B cell (primary cell): ENCODE data around the gene RIPOR2.

Experiments
- EZH2 ChIP-seq: IDR thresholded peaks from 2 replicates; pipeline ENCODE4 v1.6.1; 2012; ENCODE audit warnings: borderline replicate concordance, low read depth, mild to moderate bottlenecking, moderate library complexity, low read length; ENCODE audit not compliant: insufficient read depth, poor library complexity, severe bottlenecking
- TF ChIP-seq, protein P1 (sequence below): fragments of 200-600 bp; IDR thresholded peaks from one replicate; pipeline ENCODE4 v1.8.0; 2022; ENCODE audit warnings: antibody characterized with exemption, mild to moderate bottlenecking

DNA sequence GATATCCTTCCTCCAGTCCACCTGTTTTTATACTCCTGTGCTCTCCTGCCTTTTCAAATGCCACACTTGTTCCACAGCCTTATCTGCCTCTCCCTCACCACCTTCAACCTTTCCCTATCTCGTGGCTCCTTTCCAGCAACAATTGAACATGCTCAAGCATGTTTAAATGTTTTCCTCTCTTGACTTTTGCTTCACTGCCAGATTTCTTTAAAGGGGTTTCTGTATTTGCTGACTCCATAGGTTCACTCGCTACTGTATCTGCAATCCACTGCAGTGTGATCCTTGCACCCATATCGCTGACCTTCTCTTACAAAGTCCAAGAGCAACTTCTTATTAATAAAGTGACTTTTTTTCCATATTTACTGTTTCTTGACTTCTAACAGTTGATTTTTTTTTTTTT is 172.2 kb downstream of the RIPOR2 start:
- TF ChIP-seq, protein P1, sequence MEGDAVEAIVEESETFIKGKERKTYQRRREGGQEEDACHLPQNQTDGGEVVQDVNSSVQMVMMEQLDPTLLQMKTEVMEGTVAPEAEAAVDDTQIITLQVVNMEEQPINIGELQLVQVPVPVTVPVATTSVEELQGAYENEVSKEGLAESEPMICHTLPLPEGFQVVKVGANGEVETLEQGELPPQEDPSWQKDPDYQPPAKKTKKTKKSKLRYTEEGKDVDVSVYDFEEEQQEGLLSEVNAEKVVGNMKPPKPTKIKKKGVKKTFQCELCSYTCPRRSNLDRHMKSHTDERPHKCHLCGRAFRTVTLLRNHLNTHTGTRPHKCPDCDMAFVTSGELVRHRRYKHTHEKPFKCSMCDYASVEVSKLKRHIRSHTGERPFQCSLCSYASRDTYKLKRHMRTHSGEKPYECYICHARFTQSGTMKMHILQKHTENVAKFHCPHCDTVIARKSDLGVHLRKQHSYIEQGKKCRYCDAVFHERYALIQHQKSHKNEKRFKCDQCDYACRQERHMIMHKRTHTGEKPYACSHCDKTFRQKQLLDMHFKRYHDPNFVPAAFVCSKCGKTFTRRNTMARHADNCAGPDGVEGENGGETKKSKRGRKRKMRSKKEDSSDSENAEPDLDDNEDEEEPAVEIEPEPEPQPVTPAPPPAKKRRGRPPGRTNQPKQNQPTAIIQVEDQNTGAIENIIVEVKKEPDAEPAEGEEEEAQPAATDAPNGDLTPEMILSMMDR: no peak
- no peak for TF ChIP-seq EZH2
